RPMI7951 (cell line): Measurements from ENCODE around the gene MEF2C. TPM values are rescaled to one million over a fixed set of nuclear protein-coding genes. Genes with fewer than 3 reads are reported as not detected.

ENCODE experiments used
- DNase-seq: peaks from one replicate; pipeline ENCODE4 v3.0.0-alpha.2; 2012; ENCODE audit warnings: low read depth
- total RNA-seq: library from RNA; depleted of rRNA; stranded (reverse); fragments of >200 nt; shearing (Covaris generic); gene quantifications from 2 replicates; pipeline ENCODE4 v1.2.3, GENCODE V29; 2014

The MEF2C gene
- total RNA-seq, 1 experiment from 2014 or later, result 32.1 TPM

DNA sequence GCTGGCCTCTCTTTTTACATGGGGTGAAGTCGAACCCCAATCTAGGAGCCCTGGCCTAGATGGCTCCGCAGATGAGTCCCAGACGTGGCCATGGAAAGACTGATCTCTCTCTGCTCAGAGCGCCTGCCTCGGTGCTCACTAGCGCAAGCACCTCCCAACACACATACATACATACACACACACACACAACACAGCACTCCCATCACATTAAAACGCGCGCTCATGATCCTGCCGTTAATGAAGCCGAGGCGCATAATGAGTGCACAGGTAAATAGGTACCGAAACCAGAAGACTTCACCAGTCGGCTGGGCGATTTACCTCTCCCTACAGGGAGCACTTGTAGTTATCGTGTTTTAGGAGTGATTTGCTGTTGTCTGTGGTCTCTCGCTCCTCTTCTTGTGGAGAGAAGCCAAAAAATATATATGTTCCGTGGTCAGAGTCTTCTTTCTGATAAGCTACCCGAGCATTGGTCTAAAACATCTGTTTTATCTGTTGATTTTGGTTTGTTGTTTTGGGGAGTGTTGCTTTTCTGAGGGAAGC is 207.7 kb downstream of the MEF2C start:
- DNase-seq, result no peak

DNA sequence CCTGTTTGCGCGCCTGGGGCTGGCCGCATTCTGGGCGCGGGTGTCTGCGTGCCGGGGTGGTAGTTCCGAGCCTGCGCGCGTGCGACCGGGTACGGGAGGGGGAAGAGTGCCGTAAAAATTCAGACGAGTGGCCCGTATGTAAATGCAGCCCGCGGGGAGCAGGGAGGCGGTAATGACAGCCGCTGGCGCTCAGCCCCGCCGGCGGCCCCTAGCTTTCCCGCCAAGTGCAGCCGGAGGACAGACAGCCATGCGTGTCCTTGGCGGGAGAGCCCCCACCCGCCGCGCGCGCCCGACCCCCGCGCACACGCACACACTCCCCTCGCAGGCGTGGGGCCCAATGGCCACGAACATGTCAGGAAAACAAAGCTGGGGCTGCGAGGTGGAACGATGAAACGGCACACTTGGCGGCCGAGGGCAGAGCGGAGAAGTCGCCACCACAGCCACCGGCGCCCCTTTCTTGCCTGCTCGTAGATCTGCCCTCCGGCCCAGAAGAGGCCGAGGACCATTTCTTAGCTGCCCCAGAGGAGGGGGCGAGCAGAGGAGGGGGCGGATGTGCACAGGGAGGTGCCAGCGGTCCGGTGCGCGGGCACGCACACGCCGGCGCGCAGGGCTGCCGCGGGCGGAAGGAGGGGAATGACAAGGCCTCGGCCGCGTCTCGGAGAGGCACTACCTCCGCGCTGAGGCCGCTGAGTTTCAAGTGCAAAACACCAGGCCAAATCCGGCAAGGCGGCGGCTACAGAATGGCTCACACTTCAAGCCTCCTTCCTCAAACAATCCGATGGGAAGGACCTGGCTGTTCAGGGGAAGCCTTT is 208.4 kb downstream of the MEF2C start:
- DNase-seq, result peak; percentile 75

DNA sequence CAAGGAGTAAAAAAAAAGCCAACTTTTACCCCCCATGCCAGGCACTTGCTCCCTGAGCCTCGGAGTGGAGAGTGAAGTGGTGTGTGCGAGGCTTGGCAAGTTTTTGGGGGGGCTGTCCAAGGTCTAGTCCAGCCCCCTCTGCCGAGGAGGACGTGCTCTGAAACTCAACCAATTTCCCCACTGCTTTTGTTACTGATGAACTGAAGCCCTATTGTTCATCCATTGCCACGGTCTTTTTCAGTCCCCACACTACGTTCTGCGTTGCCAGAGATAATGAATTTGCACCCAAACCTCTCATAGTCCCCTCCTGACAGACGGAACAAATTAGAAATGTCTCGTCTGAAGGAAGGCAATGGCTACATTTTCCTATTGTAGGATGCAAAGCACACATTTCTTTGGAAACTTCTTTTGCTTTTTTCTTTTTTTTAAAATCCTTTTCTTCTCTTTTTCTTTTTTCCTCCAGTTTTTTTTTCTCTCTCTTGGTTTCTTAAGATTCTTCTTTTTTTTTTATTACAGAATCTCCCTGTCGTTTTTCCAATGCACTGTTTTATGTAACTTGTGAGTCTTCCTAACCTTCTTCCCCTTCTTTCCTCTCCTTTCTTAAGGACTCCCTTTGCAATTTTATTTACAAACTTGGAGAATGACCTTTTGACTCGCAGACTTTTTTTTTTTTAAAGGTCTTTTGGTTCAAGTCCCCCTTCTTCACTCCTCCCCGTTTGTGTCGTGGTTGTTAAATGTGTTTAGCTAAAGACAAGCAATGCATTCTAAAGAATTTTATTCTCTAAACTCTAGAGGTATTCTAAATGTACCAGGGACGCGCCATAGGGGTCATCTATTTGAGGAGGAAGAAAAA is 209.5 kb downstream of the MEF2C start:
- peak; percentile 61 for DNase-seq

DNA sequence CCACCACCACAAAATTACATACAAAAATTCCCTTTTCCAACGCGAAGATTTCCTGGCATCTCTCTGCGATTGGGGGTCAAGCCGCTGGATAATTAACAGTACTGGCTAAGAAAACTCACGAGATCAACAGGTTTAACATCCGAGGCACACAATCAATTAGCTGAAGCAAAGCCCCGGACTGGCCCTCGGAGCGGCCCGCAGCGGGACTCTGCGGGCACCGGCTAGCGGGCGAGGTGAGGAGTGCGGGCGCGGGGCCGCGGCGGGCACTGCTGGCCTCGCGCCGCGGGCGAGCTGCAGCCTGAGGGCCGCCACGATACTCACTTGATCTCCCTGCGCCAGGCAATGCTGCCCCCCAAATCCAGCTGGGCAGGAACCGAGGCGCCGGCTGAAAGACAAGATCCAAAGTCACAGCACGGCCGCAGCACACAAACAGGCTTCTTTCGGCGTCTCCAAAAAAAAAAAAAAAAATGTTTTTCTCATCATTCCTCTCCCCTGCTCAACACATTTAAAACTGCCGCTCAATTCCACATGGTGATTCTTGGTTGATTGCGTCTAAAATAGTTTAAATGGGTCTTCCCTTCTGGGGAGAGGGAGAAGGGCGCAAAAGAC is 210.2 kb downstream of the MEF2C start:
- DNase-seq, result peak; percentile 44

DNA sequence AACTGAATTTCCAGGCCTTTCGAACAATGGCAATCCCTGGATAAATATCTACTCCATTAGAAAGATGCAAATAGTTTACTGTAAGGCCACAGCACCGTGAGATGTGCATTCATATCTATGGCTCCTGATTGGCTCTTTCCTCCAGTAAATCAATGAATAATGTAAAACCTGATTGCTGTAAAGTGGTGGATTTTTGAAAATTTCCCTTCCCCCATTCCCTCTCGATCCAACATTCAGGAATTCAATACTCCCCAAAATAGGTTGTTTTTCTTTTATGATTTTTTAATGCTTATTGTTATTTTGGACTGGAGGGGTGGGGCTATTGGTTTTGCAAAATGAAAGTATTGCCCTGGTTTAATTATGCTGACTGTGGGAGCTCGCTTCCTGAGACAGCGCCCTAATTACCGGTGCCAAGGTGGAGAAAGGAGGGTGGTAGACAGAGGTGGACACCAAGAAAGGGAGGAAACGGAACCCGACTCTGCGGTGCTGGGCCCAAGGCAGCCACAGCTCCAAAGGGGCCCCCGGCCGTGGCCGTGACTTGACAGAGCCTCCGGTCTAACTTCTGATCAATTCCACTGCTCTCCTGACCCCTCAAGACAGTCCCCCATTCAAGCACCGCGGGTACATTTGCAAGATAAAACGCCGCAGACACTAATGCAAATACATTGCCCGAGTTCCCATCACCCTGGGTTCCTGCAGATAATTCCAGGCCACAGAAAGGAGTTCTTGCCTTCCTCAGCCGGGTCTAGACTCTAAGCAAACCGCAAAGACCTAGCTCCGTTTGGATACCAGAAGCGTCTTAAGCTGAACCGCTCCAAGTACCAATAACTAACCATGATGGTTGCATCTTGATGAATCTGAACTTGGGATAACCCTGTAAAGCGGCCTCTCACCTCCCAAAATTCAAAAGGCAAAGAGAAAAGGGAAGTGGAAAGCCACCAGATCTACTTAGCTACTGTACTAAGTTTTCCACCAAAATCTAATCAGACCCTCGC is 211.2 kb downstream of the MEF2C start:
- DNase-seq, result no peak

DNA sequence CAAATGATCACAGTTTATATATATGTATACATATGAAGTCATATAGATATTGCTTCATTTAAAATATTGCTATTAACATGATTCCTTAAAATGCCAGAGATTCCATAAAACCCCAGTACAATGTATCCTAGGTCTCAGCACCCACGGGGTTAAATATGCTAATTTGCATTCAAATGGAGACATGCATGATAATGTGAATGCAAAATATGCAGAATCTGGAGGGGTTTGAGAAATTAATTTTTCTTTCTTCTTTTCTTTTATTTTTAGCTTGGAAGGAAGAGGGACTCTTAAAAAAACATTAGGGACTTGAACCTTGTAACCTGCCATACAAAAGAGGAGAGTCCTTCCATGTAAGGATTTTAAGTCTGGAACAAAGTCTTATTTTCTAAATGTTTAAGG is 211.9 kb downstream of the MEF2C start:
- DNase-seq, result no peak

DNA sequence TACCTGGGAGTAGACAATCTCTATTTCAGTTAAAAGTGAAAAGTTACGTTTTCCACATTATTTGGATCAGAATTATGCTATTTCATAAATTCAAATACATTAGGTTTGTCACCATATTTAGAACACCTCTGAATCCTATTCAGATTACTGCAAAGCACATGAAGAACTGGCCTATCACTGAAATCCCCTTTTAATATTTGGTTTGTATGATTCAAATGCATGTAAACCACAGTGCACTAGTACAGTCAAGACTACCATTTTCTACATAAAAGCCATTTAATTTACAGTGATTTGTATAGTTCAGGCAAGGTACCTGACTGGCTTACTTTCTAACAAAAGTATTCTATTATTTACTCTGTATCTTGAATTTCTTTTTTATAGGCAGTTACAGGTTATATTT is 212.5 kb downstream of the MEF2C start:
- no peak for DNase-seq

DNA sequence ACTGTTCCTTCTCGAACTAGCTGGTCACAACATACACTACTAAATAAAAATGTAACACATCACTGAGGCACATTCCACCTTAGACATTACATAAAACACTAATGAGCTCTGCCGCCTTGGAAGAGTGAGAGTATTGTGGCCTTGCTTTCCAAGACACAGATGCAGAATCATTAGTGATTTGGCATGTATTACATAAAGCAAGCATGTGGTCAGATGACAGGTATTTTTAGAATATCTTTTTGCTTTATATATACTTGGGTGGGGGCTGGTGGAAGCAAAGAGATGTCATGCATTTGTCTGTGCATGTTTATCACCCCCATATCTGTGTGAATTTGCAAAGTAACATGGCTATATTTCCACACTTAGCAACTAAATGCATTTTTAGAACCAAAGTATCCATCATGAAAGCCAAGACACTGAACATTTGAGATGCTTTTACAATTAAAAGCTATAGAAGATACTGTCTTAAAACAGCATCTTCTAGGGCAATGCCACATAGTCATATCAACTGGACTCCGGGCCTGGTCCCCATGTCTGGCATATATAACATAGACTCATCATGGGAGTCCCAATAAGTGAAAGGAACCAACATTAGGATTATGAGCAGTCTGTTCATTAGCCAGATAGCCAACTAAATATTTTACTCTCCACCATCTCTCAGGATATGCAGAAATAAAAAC is 213.5 kb downstream of the MEF2C start:
- no peak for DNase-seq

DNA sequence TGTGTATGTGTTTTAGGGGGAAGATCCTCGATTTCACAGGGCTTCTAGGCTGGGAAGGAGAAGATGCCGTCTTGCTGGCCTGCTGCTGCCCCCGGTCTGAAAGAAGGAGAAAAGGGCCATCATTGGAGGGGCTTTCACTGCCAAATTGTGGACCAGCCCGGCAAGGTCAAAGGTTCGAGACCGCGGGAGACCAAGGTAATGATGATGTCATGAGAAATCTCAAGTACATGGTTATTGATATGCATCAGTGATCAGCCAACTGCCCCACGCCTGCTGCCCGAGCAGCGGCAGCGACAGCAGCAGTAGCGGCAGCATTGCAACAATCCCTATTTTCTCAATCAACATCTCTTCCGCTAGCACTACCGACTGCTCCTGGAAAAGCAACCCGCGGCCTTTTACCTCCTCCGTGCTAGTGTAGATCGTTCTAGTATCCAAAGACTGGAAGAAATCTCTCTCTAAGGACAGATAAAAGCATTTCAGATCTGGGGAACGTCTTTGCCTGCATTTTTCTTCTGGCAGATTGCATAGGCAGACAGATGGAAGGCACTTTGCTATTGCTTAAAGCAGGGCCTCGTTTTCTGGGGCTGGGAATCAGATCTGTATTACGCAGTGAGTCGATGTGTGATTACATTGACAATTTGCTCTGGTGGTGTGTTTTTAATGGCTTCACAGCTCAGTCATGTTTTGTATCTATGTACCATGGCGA is 215.3 kb downstream of the MEF2C start:
- no peak for DNase-seq
